GM18517 (cell line): Measurements from ENCODE around the gene FOXJ3.

Experiments used
- ATAC-seq: cut with Tn5 transposase; IDR thresholded peaks from one replicate; pipeline ENCODE4 v1.9.1; 2021; ENCODE audit warnings: mild to moderate bottlenecking, moderate library complexity; ENCODE audit not compliant: unreplicated experiment

The FOXJ3 gene

DNA sequence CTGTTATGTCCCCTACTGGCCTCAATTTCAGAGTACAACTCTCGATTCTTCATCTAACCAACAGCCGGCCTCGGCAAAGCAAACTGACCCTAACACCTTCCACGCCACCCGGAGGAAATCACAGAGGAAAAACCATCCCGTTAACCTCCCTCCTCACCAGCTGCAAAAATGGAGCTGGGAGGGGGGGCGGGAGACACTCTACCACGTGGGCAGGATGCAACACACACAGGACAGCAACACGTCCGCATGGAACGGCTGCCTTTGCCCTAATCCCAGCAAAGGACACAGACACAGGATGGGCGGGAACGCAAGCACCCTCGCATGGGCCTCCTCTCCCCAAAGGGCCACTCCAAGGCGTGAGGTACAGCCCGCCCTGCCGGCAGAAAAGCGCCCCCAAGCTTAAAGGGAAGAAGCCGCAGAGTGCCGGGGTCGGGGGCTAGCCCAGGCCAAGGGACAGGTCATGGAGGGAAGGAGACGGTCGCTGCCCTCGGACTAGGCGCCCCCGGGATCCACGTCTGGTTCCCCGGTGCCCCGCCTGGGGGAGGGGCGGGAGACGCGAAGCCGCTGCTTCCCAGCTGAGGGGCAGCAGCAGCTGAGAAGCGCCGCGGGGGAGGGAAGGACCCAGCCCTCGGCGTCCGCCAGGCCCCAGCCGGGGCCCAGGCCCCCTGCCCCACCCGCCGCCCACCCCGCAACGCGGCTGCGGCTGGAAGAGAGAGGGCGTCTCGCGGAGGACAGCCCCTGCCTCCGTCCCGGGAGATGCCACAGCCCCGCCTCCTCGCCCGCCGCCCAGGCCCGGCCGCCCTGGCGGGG is 590 bp downstream of the FOXJ3 start:
- ATAC-seq, result peak; percentile 62

DNA sequence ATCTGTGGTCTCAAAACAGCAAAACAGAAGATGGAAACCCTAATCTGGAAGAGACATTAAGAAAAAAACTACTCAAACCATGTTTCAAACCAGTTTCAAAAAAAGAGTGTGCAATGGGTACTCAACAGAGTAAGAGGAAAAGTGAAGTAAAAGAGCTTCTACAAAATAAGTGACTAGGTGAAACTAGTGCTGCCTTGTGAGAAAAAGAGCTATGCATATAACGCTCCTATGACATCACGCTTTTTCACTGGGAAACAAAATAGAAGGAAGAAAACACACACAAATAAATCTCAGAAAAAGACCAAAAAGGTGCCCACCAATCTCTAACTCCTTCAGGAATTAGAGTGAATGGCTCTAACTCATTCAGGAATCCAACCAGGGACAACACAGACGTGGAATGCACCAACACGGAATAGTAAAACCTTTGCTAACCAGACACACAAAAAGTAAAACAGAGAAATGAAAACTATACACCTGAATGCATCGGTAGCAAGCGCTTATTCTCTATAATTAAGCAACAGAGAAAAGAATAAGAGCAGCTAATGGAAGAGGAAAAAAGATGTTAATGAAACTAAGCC is 1.3 kb downstream of the FOXJ3 start:
- ATAC-seq, result no peak

DNA sequence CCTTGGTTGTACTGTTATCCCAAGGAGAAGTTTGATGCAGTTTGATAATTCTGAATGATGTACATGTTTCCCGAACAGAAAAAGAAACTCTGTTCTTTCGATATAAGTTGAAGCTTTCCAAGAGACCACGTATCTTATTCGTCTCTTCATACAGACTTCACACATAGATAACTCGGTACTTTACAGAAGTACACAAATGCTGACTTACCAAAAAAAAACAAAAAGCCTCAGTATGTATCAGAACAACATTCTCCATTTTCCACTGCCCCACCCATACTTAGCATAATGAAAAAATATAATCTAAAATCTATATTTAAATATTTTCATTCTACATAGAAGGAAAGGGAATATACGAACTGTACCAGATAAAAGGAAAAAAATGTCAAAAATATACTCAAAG is 2.2 kb downstream of the FOXJ3 start:
- ATAC-seq, result no peak

DNA sequence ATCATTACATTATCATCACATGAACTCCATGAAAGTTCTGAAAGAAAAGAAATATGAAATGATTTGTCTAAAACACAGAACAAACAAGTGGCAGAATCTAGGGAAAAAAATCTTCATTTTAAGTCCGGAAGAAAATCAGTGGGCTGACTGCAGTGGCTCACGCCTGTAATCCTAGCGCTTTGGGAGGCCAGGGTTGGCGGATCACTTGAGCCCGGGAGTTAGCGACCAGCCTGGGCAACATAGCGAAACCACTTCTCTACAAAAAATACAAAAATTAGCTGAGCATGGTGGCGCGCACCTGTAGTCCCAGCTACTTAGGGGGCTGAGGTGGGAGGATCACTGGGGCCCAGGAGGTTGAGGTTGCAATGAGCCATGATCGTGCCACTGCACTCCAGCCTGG is 4.8 kb downstream of the FOXJ3 start:
- ATAC-seq, result no peak

DNA sequence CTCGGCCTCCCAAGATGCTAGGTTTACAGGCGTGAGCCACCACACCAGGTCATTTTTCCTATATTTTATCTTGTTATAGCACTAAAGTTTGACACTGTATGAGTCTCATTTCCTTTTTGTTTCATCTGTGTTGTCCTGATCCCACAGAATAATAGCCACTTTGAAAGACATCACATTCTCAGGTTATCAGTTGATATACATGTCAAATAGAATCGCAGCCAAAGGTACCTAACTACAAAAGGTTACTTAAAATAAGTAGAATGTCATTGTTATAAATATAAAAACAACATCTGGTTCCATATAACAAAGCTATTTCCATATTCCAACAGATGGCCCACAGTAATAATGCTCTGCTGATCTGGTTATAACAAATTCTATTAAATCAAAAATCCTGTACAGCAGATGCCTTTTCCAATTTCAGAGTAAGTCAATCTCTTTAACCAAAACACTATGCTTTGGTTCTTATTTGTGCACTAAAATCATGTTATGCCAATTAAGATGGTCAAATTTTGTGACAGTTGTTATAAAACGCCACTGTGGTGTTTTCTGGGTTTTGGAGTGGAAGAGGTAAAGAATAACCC is 6.0 kb downstream of the FOXJ3 start:
- no peak for ATAC-seq

DNA sequence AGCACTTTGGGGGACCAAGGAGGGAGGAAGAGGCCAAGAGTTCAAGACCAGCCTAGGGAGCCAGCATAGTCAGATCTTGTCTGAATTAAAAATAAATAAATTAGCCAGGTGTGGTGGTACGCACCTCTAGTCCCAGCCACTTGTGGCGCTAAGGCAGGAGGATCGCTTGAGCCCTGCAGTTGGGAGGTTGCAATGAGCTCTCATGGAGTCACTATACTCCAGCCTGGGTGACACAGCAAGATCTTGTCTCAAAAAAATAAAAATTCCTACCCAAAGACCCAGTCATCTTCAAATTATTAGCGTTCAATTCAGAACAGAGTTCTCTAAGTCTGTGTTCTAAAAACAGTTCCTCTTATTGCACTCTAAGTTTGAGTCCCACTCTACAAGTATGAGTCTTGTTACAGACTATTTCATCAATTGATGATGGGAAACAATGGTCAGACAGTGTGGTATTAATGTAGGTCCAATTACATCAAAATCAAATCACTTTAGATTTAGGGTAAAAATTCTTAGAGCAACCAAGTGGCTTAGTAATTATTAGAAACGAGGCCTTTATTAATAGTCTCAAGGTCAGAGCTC is 6.9 kb downstream of the FOXJ3 start:
- ATAC-seq, result no peak

DNA sequence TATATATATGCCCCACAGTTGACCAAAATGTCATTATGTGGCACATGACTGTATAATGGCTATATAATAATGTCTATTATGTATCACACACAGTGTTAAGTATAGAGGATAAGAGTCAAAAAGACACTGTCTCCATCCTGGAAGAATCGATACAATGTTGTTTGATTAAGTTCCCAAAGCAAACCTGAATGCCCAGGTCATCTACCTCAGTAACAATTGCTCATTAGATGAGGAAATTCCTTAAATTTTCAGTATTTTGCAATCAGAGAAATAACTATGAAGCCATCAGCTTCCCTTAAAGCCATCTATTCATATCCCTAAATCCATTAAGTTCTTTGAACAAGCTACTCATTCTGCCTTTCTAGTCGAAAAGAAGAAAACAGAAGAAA is 10.0 kb downstream of the FOXJ3 start:
- ATAC-seq, result no peak

DNA sequence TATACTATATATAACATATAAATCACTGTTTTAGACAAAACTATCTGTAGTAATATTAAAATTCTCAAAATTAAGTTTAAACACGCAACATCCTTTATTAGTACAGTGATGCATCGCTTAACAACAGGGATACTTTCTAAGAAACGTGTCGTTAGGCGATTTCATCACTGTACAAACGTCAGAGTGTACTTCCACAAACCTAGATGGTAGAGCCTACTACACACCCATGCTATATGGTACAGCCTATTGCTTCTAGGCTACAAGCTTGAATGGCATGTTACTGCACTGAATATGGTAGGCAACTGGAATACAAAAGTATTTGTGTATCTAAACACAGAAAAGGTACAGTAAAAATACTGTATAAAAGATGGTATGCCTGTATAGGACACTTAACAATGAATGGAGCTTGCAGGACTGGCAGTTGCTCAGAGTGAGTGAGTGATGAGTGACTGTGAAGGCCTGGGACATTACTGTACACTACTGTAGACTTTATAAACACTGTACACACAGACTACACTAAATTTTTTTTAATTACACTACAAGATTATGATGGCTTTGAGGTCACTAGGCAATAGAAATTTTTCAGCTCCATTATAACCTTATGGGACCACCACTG is 10.5 kb downstream of the FOXJ3 start:
- ATAC-seq, result no peak

DNA sequence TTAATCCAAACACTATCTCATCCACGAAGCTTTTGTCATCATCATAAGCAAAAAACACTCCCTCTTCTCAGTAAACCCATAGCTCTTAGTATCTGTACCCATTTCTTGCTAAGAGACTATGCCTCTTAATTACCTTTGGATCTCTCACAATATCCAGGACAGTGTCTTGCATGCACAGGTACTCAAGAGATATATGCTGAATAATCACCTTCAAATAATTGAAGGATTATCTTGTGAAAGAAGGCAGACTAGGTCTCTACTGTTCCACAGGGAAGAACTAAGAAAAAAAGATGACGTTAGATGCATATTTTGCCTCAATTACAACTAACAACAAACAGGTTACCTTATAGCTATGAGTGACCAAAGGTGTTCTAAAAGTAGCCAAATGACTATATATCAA is 11.5 kb downstream of the FOXJ3 start:
- ATAC-seq, result no peak

DNA sequence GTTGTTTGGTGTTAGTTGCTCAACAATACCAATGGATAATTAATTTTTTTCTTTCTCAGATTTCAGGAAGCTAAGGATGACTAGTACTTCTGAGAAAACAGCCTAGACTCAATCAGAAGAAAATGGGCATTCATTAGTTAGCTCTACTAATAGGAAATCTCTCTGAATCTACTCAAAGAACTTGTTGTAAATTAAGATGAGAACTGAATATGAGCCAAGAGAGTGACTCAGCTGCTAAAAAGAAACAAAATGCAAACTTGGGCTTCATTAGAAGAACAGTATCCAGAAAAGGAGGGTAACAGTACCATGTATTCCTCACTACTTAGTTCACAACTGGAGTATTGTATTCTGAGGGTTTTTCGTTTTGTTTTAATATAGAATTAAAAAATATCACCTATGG is 12.5 kb downstream of the FOXJ3 start:
- ATAC-seq, result no peak

DNA sequence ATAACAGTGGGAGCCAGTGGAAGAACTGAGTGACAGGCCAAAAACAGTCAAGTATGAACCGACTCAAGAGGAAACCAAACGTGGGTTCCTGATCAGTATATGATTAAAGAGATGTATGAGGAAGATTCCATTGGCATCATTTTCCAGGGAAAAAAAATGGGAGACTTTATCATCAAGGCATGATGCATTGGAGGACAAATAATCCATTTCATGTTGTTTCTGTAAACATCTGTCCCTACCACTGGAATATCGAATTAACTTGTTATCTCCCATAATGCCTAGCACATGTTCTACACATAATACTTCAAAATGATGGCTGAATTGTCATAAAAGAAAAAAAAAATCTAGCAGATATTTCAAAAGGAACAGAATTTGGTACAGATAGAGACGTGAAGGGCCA is 13.3 kb downstream of the FOXJ3 start:
- ATAC-seq, result no peak

DNA sequence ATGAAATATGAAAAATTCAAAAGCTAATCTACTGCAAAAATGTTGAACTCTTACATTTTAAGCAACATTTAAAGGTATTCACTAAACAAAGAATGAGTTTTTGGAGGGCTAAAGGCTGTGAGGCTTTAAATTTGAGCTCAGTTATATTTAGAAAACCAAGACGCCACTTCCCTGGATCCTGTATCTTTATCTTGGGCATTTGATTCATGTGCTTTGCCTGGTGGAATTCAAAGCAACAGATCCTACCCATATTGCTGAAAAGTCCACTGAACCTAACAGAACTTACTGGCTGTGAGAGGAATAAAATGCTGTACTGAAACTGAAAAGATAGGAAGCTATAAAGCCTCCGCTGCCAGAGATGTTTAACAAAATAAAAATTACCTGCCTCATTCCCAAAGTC is 14.3 kb downstream of the FOXJ3 start:
- no peak for ATAC-seq

DNA sequence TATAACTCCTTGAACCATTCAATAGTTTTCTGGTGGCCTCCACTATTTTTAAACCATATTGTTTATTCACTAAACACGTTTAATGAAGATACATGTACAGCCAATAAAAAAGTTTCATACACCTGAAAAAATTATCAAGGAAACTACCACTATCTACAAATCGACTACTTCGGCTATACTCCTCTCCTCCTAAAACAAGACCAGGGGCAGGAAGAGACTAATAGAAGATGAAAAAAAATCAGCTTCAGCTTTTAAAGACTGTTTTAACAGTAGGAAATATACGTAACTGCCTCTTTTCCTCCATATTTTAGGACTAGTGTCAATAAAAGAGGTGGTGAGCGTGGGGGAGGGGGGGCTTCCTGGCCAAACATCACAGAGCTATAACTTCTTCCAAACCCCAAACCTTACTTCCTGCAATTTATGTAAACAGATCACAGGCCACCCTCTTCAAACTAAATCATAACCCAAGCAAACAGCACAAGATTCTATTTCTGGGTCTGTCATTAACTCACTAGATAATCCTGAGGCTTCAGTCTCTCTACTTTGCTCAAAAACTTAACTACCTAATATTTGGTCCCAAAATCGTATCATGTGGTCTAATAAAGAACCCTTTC is 15.1 kb downstream of the FOXJ3 start:
- no peak for ATAC-seq

DNA sequence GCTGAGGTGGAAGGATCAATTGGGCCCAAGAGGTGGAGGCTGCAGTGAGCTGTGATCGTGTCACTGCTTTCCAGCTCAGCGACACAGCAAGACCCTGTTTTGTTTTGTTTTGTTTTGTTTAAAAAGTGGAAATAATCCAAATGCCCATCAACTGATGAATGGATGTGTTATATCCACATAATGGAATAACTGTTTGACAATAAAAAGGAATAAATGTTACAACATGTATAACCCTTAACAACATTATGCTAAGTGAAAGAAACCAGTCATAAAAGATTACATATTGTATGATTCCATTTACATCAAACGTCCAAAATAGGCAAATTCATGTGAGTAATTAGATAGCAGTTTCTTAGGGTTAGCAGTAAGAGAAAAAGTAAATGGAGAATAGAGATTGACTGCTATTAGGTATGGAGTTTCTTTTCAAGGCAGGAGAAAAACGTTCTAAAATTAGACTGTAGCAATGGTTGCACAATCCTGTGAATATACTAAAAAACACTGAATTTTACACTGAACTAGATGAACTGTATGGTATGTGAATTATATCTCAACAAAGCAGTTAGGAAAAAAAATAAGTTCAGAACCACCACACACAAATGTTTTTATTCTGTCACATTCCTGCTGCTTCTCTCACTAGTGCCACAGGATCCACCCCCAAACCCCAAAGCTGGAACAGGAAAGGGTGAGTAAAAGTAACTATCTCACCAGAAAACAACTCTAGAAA is 15.7 kb downstream of the FOXJ3 start:
- no peak for ATAC-seq

DNA sequence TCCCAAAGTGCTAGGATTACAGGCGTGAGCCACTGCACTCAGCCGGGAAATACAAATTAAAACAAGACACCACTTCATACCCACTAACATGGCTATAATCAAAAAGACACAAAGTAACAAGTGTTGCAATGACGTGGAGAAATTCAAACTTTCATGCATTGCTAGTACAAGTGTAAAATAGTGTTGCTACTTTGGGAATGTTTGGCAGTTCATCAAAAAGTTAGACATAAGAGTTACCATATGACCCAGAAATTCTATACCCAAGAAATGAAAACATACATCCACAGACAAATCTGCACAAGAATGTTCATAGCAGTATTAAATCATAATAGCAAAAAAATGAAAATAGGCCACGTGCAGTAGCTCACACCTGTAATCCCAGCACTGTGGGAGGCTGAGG is 16.4 kb downstream of the FOXJ3 start:
- no peak for ATAC-seq

DNA sequence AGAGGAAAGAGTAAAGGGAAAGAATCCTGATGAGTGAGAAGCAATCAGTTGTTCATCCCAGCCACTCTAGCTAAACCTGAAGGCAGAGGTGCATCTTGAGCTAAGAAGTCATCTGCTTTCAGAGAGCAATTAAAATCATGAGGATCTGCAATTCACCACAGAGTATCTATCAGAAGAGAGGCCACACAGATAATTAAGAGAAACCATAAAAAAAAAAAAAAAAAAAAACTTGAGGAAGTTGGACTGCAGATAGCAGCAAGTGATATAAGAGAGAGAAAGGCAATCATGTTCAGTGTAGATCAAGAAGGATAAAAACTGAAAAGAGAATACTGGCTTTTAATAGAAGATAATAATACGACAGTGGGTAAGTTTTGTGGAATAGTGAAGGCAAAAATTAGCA is 17.7 kb downstream of the FOXJ3 start:
- ATAC-seq, result no peak

DNA sequence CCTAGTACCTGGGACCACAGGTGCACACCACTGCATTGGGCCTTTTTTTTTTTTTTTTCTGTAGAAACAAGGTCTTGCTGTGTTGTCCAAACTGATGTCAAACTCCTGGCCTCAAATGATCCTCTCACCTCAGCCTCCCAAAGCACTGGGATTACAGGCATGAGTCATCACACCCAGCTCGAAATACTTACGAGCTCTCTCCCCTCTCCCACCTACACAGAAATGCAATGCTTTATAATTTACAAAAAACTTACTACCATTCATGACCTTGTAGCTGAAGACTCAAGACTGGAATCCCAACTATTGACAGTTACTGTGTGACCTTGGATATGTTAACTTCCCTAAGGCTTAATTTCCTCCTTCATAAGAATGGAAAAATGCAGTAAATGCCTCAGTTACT is 18.7 kb downstream of the FOXJ3 start:
- ATAC-seq, result no peak

DNA sequence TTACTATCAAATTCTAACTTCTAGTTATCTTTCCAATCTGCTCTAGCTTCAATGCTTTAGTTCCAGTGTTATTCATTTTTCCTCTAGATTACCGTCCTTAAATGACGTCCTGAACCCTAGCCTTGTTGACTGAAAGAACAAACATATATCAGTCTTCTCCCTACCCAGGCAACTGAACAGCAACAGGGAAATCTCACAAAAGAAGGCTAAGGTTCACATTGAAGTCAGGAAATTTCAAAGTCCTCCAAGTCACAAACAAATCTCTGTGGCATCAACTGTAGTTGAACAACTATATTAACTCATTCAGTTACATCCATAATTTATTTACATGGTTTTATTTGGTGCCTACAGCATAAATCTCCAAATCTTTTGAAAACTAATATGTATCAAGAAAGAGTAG is 19.5 kb downstream of the FOXJ3 start:
- ATAC-seq, result no peak

DNA sequence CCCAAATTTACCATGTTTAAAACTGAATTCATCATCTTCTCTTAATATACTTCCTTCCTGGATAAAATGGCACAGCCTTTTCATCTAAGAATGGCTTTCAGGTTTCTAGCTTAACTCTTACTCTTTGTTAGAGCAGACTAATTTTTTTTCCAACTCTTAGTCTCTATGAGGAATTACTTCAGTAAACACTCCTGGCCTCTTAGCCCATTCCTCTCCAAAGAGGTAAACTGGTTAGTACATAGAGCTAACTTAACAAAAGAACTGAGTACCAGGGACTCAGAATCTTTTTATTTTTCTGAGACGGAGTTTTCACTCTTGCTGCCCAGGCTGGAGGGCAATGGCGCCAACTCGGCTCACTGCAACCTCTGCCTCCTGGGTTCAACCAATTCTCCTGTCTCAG is 21.1 kb downstream of the FOXJ3 start:
- ATAC-seq, result no peak

DNA sequence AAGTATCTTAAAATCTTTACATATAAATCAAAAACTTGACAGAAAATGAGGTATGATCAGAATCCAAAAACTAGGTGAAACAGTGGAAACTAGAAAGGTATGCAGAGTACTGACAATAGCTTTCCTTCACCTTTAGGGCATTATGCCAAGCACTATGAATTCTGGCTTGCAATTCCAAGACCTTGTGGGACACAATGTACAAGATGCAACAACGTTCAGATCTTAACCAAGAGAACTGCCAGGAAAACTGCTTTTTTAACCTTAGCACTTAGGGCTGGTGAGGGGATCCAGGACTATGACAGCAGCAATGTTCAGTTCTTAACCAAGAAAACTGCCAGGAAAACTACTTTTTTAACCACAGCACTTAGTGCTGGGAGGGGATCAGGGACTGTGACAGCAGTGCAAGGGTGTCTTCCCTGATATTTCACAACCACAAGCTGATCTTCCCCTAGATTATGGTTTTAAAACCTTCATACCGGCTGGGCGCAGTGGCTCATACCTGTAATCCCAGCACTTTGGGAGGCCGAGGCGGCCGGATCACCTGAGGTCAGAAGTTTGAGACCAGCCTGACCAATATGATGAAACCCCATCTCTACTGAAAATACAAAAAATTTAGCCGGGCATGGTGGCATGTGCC is 22.3 kb downstream of the FOXJ3 start:
- no peak for ATAC-seq
